HG03060 (cell line): ENCODE data around the gene DYNC1H1.

ENCODE experiments used
- ATAC-seq: cut with Tn5 transposase; IDR thresholded peaks from one replicate; pipeline ENCODE4 v1.9.1; 2021; ENCODE audit warnings: low read depth, moderate number of reproducible peaks; ENCODE audit not compliant: unreplicated experiment

The DYNC1H1 gene

DNA sequence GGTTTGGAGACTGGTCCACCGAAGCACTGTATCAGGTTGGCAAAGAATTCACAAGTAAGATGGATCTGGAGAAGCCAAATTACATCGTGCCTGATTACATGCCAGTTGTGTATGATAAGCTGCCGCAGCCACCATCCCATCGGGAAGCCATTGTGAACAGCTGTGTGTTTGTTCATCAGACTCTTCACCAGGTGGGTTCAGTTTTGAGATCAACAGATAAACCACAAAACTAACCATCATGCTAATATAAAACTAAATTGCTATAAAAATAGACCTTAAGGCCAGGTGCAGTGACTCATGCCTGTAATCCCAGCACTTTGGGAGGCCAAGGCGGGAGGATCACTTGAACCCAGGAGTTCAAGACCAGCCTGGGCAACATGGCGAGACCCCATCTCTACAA is 63.6 kb downstream of the DYNC1H1 start:
- ATAC-seq = no peak

DNA sequence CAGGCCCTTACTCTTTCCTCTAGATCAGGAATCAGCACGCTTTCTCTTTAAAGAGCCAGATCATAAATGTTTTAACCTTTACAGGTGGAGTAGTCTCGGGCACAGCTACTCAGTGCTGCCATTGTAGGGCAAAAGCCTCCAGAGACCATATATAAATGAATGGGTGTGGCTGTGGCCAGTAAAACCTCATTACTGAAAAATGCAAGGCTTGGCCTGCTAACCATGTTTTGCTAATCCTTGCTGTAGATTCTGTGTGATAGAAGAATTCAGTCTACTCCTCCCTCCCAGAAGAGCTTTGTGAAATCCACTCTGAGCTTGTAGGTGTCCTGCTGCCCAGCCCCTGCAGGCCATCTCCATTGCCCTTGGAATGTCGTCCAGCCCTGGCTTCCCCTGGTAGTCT is 64.4 kb downstream of the DYNC1H1 start:
- ATAC-seq = no peak

DNA sequence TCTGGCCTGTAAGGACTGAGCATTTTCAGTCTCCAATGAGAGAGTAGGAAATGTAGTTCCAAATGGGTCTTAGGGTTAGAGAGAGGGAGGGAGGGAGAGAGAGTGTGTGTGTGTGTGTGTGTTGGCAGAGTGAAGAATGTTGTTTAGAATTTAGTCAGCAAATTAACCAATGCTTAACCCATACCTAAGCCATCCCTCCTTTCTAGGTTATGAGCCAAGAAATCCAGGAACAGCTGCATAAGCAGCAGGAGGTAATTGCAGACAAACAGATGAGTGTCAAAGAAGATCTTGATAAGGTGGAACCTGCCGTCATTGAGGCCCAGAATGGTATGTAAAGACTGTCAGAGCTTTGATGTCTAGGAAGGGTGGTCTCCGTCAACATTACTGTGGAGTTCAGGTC is 65.6 kb downstream of the DYNC1H1 start:
- no peak for ATAC-seq

DNA sequence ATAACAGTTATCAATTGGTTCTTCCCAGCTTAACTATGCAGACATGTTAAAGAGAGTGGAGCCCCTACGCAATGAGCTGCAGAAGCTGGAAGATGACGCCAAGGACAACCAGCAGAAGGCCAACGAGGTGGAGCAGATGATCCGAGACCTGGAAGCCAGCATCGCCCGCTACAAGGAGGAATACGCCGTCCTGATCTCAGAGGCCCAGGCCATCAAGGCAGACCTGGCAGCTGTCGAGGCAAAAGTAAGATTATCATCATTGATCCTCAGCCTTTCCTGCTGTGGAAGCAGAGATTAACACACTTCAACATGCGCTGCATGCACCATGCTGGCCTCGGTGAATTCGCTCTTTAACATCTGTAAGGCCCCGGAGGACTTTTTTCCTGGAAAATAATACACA is 68.9 kb downstream of the DYNC1H1 start:
- no peak for ATAC-seq

DNA sequence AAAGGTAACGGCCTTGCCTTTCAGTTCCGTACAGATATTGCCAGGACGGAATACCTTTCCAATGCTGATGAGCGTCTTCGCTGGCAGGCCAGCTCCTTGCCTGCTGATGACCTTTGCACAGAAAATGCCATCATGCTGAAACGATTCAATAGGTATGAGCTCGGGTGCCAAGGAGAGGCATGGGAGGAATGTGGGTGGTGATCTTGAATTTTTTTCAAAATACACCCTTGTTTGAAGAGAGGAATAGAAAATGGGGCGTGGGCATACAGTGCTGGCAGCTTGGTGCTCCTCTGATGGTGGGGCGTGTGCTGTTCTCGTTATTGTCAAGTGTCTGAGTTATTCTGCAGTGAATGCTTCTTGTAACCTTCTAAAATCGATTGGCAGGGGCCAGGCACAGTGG is 69.9 kb downstream of the DYNC1H1 start:
- ATAC-seq = no peak

DNA sequence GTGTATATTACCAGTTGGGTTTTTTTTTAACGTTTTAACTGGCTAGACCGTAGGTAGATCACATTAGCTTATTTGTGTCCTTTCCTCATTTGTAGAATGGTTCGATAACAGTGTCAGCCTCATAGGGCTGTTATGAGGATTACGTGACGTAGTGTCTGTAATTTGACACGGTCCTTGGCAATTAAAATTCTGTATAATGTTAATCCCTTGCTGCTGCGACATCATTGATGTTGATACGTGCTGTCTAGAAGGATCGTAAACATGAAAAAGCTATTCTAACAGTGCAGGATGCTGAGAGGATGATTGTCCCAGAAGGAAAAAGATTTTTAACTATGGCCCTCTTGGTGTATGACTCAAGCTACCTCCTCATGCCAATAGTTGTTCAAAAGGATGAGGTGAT is 71.5 kb downstream of the DYNC1H1 start:
- ATAC-seq = no peak

DNA sequence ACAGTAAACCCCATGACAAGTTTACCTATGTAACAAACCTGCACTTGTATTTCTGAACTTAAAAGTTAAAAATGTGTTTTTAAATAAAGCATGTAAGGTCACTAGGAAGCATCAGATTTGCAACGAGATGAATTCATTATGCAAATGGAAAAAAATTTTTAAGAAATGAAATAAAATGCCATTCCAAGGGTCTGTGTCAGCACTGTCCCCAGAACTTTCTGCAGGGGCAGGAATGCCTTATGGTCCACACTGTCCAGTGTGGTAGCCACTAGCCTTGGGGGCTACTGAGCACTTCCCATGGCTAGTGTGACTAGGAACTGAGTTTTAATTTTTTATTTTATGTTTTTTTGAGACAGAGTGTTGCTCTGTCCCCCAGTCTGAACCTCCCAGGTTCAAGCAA is 73.3 kb downstream of the DYNC1H1 start:
- no peak for ATAC-seq

DNA sequence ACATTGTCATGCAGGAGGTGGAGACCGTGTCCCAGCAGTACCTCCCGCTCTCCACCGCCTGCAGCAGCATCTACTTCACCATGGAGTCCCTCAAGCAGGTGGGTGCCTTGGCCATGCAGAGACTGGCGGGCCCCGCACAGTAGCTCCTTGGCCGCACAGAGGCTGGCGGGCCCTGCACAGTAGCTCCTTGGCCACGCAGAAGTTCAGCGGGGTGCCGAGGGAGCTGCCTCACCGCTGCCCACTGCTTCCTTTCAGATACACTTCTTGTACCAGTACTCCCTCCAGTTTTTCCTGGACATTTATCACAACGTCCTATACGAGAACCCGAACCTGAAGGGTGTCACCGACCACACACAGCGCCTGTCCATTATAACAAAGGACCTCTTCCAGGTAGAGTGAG is 74.8 kb downstream of the DYNC1H1 start:
- no peak for ATAC-seq

DNA sequence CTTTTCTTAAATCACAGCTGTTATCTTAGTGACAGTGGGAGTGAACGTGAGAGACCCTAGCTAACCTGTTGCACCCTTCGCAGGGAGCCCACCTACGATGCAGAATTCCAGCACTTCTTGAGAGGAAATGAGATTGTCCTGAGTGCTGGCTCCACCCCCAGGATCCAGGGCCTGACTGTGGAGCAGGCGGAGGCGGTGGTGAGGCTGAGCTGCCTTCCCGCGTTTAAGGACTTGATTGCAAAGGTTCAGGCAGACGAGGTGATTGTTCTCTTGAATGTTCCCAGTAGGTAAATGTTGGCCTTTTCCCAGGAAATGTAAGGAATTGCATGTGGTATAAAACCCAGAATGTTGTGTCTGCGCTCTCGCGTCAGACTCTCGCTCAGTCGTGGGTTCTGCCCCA is 75.8 kb downstream of the DYNC1H1 start:
- no peak for ATAC-seq

DNA sequence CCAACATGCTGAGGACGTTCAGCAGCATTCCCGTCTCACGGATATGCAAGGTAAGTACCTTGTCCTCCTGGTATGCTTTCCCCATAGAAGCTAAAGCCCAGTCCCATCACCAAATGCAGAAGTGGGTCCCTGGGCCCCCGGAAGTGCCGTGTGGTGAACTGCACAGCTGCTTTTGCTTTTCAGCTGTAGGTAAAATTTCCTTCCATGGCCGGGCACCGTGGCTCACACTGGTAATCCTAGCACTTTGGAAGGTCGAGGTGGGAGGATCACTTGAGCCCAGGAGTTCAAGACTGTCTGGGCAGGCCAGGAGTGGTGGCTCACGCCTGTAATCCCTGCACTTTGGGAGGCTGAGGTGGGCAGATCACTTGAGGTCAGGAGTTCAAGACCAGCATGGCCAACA is 78.3 kb downstream of the DYNC1H1 start:
- no peak for ATAC-seq

DNA sequence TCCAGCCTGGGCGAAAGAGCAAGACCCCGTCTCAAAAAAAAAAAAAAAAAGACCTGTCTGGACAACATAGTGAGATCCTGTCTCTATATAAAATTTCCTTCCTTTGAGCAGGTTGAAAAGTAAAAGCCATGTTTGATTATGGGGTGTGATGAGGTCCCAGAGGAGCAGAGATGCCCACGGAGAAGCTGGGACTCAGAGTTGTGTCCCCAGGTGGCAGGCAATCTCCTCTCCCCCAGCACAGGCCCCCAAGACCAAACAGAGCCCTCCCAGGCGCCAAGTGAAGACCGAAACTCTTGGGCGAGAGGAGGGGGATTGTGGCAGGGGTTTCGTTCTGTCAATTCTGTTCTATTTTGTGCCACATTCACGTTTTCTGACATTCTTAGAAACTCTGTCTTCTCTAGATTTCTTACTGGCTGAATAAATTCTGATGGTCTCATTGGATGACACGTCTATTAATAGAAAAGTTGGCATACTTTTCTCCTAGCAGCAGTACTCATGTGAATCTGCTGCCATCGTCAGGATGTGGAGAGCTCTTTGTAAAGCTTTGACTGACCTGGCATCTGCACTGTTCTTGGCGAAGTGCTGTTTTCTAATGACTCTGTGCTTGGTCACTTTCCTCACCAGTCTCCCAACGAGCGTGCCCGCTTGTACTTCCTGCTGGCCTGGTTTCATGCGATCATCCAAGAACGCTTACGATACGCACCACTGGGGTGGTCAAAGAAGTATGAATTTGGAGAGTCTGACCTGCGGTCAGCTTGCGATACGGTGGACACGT is 79.1 kb downstream of the DYNC1H1 start:
- ATAC-seq = no peak

DNA sequence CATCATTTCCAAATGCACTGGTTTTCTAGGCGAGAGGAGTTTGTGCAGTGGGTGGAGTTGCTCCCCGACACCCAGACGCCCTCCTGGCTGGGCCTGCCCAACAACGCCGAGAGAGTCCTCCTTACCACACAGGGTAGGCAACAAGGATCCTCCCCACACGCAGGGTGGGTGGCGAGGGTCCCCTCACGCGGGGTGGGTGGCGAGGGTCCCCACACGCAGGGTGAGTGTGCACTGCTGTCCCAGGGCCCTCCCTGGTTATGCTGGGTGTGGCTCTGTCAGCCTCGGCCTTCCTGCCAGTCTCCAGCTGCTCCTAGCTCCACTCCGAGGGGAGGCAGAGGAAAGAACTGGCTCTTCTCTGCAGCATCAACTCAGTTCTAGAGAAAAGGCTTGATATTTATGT is 80.2 kb downstream of the DYNC1H1 start:
- no peak for ATAC-seq

DNA sequence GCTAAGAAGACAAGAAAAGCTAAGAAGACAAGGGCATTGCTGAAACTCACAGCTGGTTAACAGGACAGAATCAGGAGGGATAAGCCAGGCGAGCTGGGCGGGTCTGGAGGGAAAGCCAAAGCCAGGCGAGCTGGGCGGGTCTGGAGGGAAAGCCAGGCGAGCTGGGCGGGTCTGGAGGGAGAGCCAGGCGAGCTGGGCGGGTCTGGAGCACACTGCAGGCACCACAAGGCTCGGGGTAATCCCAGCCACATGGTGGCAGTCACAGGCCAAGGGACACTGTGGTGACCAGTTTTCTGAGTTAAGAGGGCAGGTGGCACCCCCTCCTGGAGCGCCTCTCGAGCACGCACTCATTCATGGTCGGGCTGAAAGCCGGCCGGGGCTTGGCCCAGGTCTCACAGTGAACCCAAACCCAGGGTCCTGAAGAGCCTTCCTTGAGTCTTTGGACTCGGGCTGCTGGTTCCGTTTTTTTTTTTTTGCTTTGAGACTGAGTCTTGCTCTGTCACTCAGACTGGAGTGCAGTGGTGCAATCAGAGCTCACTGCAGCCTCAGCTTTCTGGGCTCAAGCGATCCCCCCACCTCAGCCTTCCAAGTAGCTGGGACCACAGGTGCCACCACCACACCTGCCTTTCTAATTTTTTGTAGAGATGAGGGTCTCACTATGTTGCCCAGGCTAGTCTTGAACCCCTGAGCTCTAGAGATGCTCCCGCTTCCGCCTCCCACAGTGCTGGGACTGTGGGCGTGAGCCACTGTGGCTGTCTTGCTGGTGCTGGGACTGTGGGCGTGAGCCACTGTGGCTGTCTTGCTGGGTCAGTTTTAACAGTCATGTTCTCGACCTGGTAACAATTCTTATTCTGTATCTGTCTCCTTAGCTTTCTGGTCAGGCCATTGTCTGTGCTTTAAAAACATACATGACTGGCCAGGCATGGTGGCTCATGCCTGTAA is 82.2 kb downstream of the DYNC1H1 start:
- ATAC-seq = no peak

DNA sequence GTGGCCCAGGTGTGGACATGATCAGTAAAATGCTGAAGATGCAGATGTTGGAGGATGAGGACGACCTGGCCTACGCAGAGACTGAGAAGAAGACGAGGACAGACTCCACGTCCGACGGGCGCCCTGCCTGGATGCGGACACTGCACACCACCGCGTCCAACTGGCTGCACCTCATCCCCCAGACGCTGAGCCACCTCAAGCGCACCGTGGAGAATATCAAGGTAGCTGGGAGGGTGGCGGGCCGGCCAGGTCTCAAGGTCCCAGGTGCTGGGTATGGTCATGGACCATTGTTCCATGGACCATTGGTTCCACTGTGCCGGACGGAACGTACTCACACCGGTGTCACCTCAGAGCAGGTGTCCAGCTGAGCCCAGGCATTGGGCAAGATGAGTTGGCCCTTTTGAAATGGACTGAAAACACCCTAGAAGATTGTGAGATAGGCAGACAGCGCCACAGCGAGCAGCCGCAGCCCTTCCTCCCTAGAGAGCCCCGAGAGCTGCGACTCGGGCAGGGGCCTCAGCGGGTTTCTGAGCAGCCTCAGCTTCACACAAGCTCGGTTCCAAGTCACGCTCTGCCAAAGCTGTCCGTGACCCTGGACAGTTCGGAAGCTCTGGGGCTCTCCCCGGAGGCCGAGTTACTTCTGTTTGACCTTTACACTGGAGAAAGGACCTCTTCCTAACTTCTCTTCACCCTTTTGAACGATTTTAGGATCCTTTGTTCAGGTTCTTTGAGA is 83.6 kb downstream of the DYNC1H1 start:
- no peak for ATAC-seq

DNA sequence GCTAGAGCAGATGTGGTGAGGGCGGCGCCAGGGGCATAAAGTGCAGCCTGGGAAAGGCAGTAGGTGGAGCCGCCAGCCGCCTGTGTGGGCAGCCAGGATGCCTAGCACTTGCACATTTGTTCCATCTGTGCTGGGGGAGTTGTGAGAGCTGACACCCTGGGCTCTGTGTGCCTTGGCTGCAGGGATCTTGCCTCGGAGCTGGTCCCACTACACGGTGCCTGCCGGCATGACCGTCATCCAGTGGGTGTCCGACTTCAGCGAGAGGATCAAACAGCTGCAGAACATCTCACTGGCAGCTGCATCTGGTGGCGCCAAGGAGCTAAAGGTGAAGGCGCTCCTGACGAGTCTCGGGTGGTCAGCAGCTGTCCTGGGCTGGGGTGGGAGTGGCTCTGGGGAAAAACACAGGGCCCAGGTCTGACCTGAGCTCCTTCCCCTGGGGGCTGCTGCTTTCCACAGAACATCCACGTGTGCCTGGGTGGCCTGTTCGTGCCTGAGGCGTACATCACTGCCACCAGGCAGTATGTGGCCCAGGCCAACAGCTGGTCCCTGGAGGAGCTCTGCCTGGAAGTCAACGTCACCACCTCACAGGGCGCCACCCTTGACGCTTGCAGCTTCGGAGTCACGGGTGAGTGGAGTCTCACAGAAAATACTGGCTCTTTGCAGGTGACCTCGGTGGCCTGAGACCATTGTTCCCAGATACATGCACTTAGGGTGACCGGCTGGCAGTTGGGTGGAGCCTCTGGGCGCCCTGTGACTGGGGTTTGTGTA is 85.1 kb downstream of the DYNC1H1 start:
- no peak for ATAC-seq

DNA sequence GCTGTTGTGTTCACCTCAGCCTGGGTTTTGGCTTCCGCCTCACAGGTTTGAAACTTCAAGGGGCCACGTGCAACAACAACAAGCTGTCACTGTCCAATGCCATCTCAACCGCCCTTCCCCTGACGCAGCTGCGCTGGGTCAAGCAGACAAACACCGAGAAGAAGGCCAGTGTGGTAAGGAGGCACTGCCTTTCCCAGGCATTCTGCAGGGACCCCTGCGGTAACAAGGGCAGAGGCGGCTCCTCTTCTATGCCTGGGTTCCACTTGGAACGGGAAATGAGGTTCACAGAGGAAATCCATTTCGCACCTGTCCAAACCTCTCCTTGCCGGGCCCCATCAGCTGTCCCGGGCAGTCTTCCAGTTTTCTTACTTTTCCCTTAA is 85.6 kb downstream of the DYNC1H1 start:
- no peak for ATAC-seq

DNA sequence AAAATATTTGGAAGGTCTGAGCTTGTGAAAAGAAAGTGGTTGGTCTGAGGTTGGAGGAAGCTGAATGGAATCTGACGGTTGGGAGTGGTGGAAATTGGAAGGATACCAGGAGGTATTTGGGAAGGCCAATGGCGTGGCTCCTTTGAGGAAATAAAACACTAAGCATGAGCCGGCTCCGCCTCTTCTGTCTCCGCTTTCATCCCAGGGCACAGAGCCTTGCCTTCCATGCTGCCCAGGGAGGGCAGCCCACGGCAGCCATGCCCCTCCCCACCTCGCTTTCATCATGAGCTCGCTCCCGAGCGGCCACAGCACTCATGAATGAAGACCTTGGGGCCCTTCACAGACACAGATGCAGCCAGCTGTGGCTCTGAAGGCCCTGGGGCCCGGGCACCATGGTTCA is 86.3 kb downstream of the DYNC1H1 start:
- no peak for ATAC-seq

DNA sequence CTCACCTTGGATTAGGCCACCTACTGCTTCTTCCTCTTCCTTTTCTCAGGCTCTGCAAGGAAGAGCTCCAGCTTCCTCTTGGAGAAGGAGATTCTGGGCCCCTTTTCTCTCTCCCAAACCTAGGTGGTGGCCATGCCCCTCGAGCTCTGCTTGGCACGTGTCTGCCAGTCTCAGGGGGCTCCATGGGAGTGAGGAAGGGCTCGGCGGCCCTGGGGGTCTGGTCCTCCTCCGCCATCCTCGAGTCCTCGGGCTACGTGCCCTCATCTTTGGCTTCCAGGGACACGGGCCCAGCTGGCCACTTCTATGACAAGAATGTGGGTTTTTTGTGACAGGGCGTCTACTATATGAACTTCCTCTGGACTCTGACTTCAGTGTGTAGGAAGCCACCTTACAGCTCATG is 88.1 kb downstream of the DYNC1H1 start:
- ATAC-seq = no peak

DNA sequence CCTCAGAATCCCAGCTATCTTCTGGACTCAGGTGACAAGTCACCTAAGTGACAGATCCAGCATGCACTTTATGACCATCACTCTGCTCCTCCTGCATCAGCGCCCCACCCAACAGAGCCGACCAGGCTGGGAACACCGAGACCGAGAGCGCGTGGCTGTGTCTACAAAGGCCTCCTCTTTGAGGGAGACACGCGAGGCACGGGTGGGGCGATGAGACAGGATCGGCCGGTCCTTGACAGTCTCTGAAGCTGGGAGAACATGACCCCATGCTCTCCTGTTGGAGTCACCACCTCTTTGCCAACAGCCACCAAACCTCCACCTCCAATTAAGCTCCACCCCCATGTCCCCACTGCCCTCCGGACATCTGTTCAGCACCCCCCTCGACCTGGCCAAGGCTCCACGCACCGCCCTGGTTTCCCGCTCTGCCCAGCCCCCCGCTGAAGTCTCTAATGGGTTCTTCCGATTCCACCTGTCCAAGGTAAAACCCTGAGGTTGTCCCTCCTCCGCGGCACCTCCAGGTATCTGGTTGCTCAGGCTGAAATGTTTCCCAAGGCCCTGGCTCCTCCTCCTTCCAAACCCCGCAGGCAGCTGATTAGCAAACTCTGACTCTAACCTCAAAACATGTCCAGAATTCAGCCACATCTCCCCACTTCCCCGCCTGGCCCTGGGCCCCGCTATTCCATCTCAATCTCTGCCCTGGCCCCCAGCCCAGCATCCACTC is 91.0 kb downstream of the DYNC1H1 start:
- ATAC-seq = no peak
